Ascending aorta (tissue), 2 donors: Measurements from ENCODE around the gene C6orf136. TPM values are rescaled to one million over a fixed set of nuclear protein-coding genes. Genes with fewer than 3 reads are reported as not detected.

Experiments
- DNase-seq, 2 donors: peaks; one replicate each; pipeline ENCODE4 v3.0.0-alpha.2; 2019; ENCODE audit warnings: low spot score in 2 of 2
- H3K27ac ChIP-seq, 2 donors: fragments of 200-600 bp; sonication (generic); one replicate each; pipeline ENCODE4 v1.5.1; 2016 to 2017; ENCODE audit warnings: mild to moderate bottlenecking in 1 of 2
- H3K27me3 ChIP-seq: fragments of 200-600 bp; sonication (generic); one replicate; pipeline ENCODE4 v1.5.1; 2017
- H3K36me3 ChIP-seq, 2 donors: fragments of 200-600 bp; sonication (generic); one replicate each; pipeline ENCODE4 v1.5.1; 2016
- H3K4me1 ChIP-seq, 2 donors: fragments of 200-600 bp; sonication (generic); one replicate each; pipeline ENCODE4 v1.5.1; 2016 to 2017; ENCODE audit warnings: mild to moderate bottlenecking in 1 of 2
- H3K4me3 ChIP-seq, 2 donors: fragments of 200-600 bp; sonication (generic); one replicate each; pipeline ENCODE4 v1.5.1; 2016 to 2017; ENCODE audit warnings: mild to moderate bottlenecking in 1 of 2
- H3K9me3 ChIP-seq, 2 donors: fragments of 200-600 bp; sonication (generic); one replicate each; pipeline ENCODE4 v1.5.1; 2016
- CTCF ChIP-seq, 3 experiments: fragments of 200-600 bp in 2 of 3; fragments of 450-650 bp in 1 of 3; sonication (generic) in 2 of 3; IDR thresholded peaks; one replicate each; pipeline ENCODE4 v1.5.1; 2016 to 2019; ENCODE audit warnings: antibody characterized with exemption in 3 of 3, mild to moderate bottlenecking in 1 of 3, moderate library complexity in 1 of 3
- intact Hi-C: fragments of 100-400 bp; cut with DNase I; formaldehyde crosslinking; loops from one replicate; pipeline ENCODE4 v1.15.1; 2023
- total RNA-seq: library from RNA; depleted of rRNA; stranded (reverse); fragments of >200 nt; gene quantifications from one replicate; pipeline ENCODE4 v1.1.0, GENCODE V29; 2016

C6orf136 gene
- total RNA-seq, 1 donor from 2014 or later = 6.2 TPM

GRCh38 chr6:30644769-30645168 lies 2.2 kb upstream of the C6orf136 start:
- Histone ChIP-seq H3K27me3 (no peaks in the 10 kb centered on the region), H3K9me3 (no peaks in the 10 kb centered on the region), H3K27ac (no peak overlapping the region), H3K36me3 (peaks cover 12 to 25% of the 10 kb centered on the region in 2 donors), H3K4me3 (no peak overlapping the region), H3K4me1 (peaks cover 0 to 12% of the 10 kb centered on the region in 2 donors)
- intact Hi-C loops = no loop called here
- no peak for TF ChIP-seq CTCF (IDR thresholded peaks at IDR 0.05)
- DNase-seq = no peak

GRCh38 chr6:30645989-30646388 lies 944 bp upstream of the C6orf136 start:
- Histone ChIP-seq H3K9me3 (no peaks in the 10 kb centered on the region), H3K4me1 (peaks cover 0 to 12% of the 10 kb centered on the region in 2 donors), H3K4me3 (no peak overlapping the region), H3K36me3 (peaks cover 7 to 20% of the 10 kb centered on the region in 2 donors), H3K27ac (no peak overlapping the region), H3K27me3 (no peaks in the 10 kb centered on the region)
- no peak for DNase-seq
- intact Hi-C loops = loop anchor here (2.0 kb wide), 1 partner anchor 27 kb away; the partner anchor contains the start of gene DHX16
- TF ChIP-seq CTCF (IDR thresholded peaks at IDR 0.05) = no peak

- no peak for TF ChIP-seq CTCF (IDR thresholded peaks at IDR 0.05)
- Histone ChIP-seq H3K27me3 (no peaks in the 10 kb centered on the region), H3K36me3 (peaks cover 16 to 29% of the 10 kb centered on the region in 2 donors), H3K9me3 (no peaks in the 10 kb centered on the region), H3K4me3 (peak overlapping the region; percentile 89 to 96), H3K4me1 (peaks cover 0 to 12% of the 10 kb centered on the region in 2 donors), H3K27ac (peak overlapping the region; percentile 85 to 93)
- intact Hi-C loops = loop anchor here (2.0 kb wide), 1 partner anchor 25 kb away; the partner anchor contains the start of gene DHX16
- DNase-seq = peak in 1 of 2 donors; percentile 79
Observed at GRCh38 chr6:30647242-30648116, 546 bp downstream of the C6orf136 start.

GRCh38 chr6:30651143-30651542 lies 4.2 kb downstream of the C6orf136 start:
- intact Hi-C loops = no loop called here
- Histone ChIP-seq H3K4me1 (peaks cover 0 to 12% of the 10 kb centered on the region in 2 donors), H3K27ac (no peak overlapping the region), H3K36me3 (peaks cover 47 to 53% of the 10 kb centered on the region in 2 donors), H3K4me3 (no peak overlapping the region), H3K9me3 (no peaks in the 10 kb centered on the region), H3K27me3 (no peaks in the 10 kb centered on the region)
- TF ChIP-seq CTCF (IDR thresholded peaks at IDR 0.05) = no peak
- no peak for DNase-seq

GRCh38 chr6:30654798-30655742 lies 8.1 kb downstream of the C6orf136 start:
- intact Hi-C loops = no loop called here
- Histone ChIP-seq H3K4me1 (no peaks in the 10 kb centered on the region), H3K27me3 (no peaks in the 10 kb centered on the region), H3K27ac (no peak overlapping the region), H3K9me3 (no peaks in the 10 kb centered on the region), H3K36me3 (peaks cover 82 to 92% of the 10 kb centered on the region in 2 donors), H3K4me3 (no peak overlapping the region)
- TF ChIP-seq CTCF (IDR thresholded peaks at IDR 0.05) = no peak
- no peak for DNase-seq
